Keratinocyte (primary cell): Measurements from ENCODE around the gene ADIPOR2. TPM values are rescaled to one million over a fixed set of nuclear protein-coding genes. Genes with fewer than 3 reads are reported as not detected.

Source experiments
- DNase-seq: peaks from one replicate; pipeline ENCODE4 v3.0.0-alpha.2; 2011; ENCODE audit warnings: low read depth, missing footprints, low spot score
- FAIRE-seq: peaks from 2 replicates; lab custom pipeline; 2011; peaks lifted over from hg19 to GRCh38; lab: Jason Lieb, UNC
- H2AFZ ChIP-seq: 2 replicates; pipeline ENCODE4 v1.6.0; 2012; ENCODE audit warnings: low read length, control low read depth, inconsistent platforms; ENCODE audit not compliant: control insufficient read depth
- H3K27ac ChIP-seq: 2 replicates; pipeline ENCODE4 v1.5.1; 2011; ENCODE audit warnings: low read length; ENCODE audit not compliant: control insufficient read depth, insufficient read depth
- H3K27me3 ChIP-seq: 3 replicates; pipeline ENCODE4 v1.6.0; 2011; ENCODE audit warnings: low read length; ENCODE audit not compliant: control insufficient read depth, insufficient read depth; ENCODE audit errors: extremely low read depth
- H3K36me3 ChIP-seq, 2 experiments: 2 replicates in 1 of 2; 3 replicates in 1 of 2; pipeline ENCODE4 v1.5.1; 2011; ENCODE audit warnings: low read length in 2 of 2, mild to moderate bottlenecking in 1 of 2; ENCODE audit not compliant: control insufficient read depth in 2 of 2, insufficient read depth in 2 of 2; ENCODE audit errors: extremely low read depth in 1 of 2
- H3K4me1 ChIP-seq: 3 replicates; pipeline ENCODE4 v1.5.1; 2011; ENCODE audit warnings: low read length; ENCODE audit not compliant: control insufficient read depth, insufficient read depth; ENCODE audit errors: extremely low read depth
- H3K4me2 ChIP-seq: 3 replicates; pipeline ENCODE4 v1.6.0; 2011; ENCODE audit warnings: low read depth, low read length; ENCODE audit not compliant: control insufficient read depth, insufficient read depth; ENCODE audit errors: extremely low read depth
- H3K4me3 ChIP-seq, 3 experiments: fragments of 200-600 bp in 1 of 3; sonication (generic) in 1 of 3; 2 replicates in 2 of 3; 3 replicates in 1 of 3; pipeline ENCODE4 v1.5.1; 2011 to 2016; ENCODE audit warnings: low read length in 3 of 3, mild to moderate bottlenecking in 3 of 3, control low read depth in 2 of 3, inconsistent platforms in 1 of 3, low read depth in 1 of 3, mixed read lengths in 1 of 3, mixed run types in 1 of 3, moderate library complexity in 1 of 3; ENCODE audit not compliant: control insufficient read depth in 2 of 3, insufficient read depth in 2 of 3; ENCODE audit errors: extremely low read depth in 1 of 3
- H3K79me2 ChIP-seq: 2 replicates; pipeline ENCODE4 v1.6.0; 2012; ENCODE audit warnings: low read length; ENCODE audit not compliant: control insufficient read depth, insufficient read depth
- H3K9ac ChIP-seq: 3 replicates; pipeline ENCODE4 v1.6.0; 2011; ENCODE audit warnings: low read length; ENCODE audit not compliant: control insufficient read depth, insufficient read depth; ENCODE audit errors: extremely low read depth
- H3K9me1 ChIP-seq: 3 replicates; pipeline ENCODE4 v1.6.0; 2011; ENCODE audit warnings: low read length; ENCODE audit not compliant: control insufficient read depth, insufficient read depth; ENCODE audit errors: extremely low read depth
- H3K9me3 ChIP-seq: 2 replicates; pipeline ENCODE4 v1.5.1; 2012; ENCODE audit warnings: low read depth, low read length; ENCODE audit not compliant: control insufficient read depth
- H4K20me1 ChIP-seq: 3 replicates; pipeline ENCODE4 v1.6.0; 2011; ENCODE audit warnings: low read length; ENCODE audit not compliant: control insufficient read depth, insufficient read depth; ENCODE audit errors: extremely low read depth
- CTCF ChIP-seq, 3 experiments: IDR thresholded peaks in 1 of 3; conservative IDR thresholded peaks in 1 of 3; optimal IDR thresholded peaks in 1 of 3; 2 replicates in 2 of 3; 3 replicates in 1 of 3; pipeline versions ENCODE3 to v1.5.1; 2011; ENCODE audit warnings: low read length in 3 of 3, mild to moderate bottlenecking in 3 of 3, moderate library complexity in 2 of 3, control low read depth in 1 of 3, inconsistent platforms in 1 of 3; ENCODE audit not compliant: insufficient read depth in 2 of 3; ENCODE audit errors: extremely low read depth in 1 of 3
- EZH2 ChIP-seq: IDR thresholded peaks from one replicate; pipeline ENCODE4 v1.6.1; 2012; ENCODE audit warnings: inconsistent platforms, mild to moderate bottlenecking, low read length, moderate library complexity
- dilution Hi-C: fragments of 300-500 bp; cut with MboI; formaldehyde crosslinking; loops from one replicate; pipeline ENCODE4 v1.7.0; 2020; ENCODE audit warnings: low sequenced_read_pairs; ENCODE audit not compliant: extremely low pct_ligation_motif_present
- polyA plus RNA-seq, 5 experiments: library from polyadenylated mRNA; depleted of rRNA in 3 of 5; stranded (reverse) in 3 of 5; stranded (forward) in 1 of 5; unstranded in 1 of 5; fragments of >200 nt; gene quantifications; 1 replicate in 1 of 5; 2 replicates in 3 of 5; 3 replicates in 1 of 5; pipeline versions ENCODE4 v1.2.1 to v1.2.3, GENCODE V29; 2011 to 2012; ENCODE audit warnings: missing spikeins in 2 of 5, low read depth in 1 of 5, low replicate concordance in 1 of 5

The ADIPOR2 gene
- polyA plus RNA-seq, 1 donor (not counting 4 experiments of a cell fraction or from before 2014, with no cell fraction given), result 59.4 TPM

- no peaks in the 10 kb centered on the region for H3K36me3 ChIP-seq
- no peak overlapping the region for H3K4me2 ChIP-seq
- H3K4me3 ChIP-seq, result no peak overlapping the region
- no peaks in the 10 kb centered on the region for H3K4me1 ChIP-seq
- DNase-seq, result no peak
- H3K27ac ChIP-seq, result no peak overlapping the region
- no peak for FAIRE-seq
- H3K9me3 ChIP-seq, result no peaks in the 10 kb centered on the region
- no peaks in the 10 kb centered on the region for H3K9me1 ChIP-seq
- H3K79me2 ChIP-seq, result peaks cover 55% of the 10 kb centered on the region
- no peak overlapping the region for H3K9ac ChIP-seq
- dilution Hi-C loops, result no loop called here
- TF ChIP-seq EZH2 (no peak), CTCF (optimal IDR thresholded peaks at IDR 0.05 in 1 of 3, IDR thresholded peaks at IDR 0.05 in 1 of 3, conservative IDR thresholded peaks at IDR 0.05 in 1 of 3; ENCODE audit: extremely low read depth in 1 of 3, insufficient read depth in 2 of 3, low read length in 3 of 3) (no peak)
- no peaks in the 10 kb centered on the region for H3K27me3 ChIP-seq
- H4K20me1 ChIP-seq, result peaks cover 6% of the 10 kb centered on the region
- no peak overlapping the region for H2AFZ ChIP-seq
These were observed 46.9 kb downstream of the ADIPOR2 start for GRCh38 chr12:1737652-1738286.

GRCh38 chr12:1738446-1738845, 47.6 kb downstream of the ADIPOR2 start:
- dilution Hi-C loops, result no loop called here
- FAIRE-seq, result no peak
- no peaks in the 10 kb centered on the region for H3K9me3 ChIP-seq
- H3K9me1 ChIP-seq, result no peaks in the 10 kb centered on the region
- no peak for DNase-seq
- H2AFZ ChIP-seq, result no peak overlapping the region
- TF ChIP-seq CTCF (optimal IDR thresholded peaks at IDR 0.05 in 1 of 3, IDR thresholded peaks at IDR 0.05 in 1 of 3, conservative IDR thresholded peaks at IDR 0.05 in 1 of 3; ENCODE audit: extremely low read depth in 1 of 3, insufficient read depth in 2 of 3, low read length in 3 of 3) (no peak), EZH2 (no peak)
- H3K36me3 ChIP-seq, result no peaks in the 10 kb centered on the region
- H3K4me2 ChIP-seq, result no peak overlapping the region
- H3K4me1 ChIP-seq, result no peaks in the 10 kb centered on the region
- H3K4me3 ChIP-seq, result no peak overlapping the region
- no peak overlapping the region for H3K9ac ChIP-seq
- H3K27ac ChIP-seq, result no peak overlapping the region
- H3K79me2 ChIP-seq, result peaks cover 55% of the 10 kb centered on the region
- no peaks in the 10 kb centered on the region for H3K27me3 ChIP-seq
- peaks cover 6% of the 10 kb centered on the region for H4K20me1 ChIP-seq
